ENCODE results near the gene TFF1.

DNA sequence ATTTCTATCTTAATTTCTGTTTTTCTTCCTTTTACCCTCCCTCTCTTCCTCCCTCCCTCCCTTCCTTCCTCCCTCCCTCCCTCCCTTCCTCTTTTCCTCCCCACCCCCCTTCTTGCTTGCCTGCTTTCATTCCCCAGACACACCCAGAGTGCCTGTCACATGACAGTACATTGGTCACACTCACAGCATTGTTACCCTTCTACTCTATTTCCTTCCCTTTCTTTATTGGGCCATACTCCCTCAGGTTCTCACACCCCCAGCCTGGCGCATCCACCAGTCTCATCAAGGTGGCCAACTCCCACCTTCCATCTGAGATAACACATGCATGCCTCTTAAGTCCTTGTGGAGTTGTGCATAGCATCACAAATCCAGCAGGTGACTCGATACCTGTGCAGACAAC, 18.7 kb upstream of the TFF1 start:
- no peak for TF ChIP-seq ZNF146 (tag by site-specific recombination; IDR thresholded peaks at IDR 0.05)
- TF ChIP-seq ZNF654 (tag by site-specific recombination; IDR thresholded peaks at IDR 0.05; ENCODE audit: low read depth) = no peak
- TF ChIP-seq ZNF600 (tag by site-specific recombination; IDR thresholded peaks at IDR 0.05) = no peak
- TF ChIP-seq, protein P1, sequence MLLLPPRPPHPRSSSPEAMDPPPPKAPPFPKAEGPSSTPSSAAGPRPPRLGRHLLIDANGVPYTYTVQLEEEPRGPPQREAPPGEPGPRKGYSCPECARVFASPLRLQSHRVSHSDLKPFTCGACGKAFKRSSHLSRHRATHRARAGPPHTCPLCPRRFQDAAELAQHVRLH (tag by site-specific recombination; IDR thresholded peaks at IDR 0.05) = no peak
- TF ChIP-seq, protein P2, sequence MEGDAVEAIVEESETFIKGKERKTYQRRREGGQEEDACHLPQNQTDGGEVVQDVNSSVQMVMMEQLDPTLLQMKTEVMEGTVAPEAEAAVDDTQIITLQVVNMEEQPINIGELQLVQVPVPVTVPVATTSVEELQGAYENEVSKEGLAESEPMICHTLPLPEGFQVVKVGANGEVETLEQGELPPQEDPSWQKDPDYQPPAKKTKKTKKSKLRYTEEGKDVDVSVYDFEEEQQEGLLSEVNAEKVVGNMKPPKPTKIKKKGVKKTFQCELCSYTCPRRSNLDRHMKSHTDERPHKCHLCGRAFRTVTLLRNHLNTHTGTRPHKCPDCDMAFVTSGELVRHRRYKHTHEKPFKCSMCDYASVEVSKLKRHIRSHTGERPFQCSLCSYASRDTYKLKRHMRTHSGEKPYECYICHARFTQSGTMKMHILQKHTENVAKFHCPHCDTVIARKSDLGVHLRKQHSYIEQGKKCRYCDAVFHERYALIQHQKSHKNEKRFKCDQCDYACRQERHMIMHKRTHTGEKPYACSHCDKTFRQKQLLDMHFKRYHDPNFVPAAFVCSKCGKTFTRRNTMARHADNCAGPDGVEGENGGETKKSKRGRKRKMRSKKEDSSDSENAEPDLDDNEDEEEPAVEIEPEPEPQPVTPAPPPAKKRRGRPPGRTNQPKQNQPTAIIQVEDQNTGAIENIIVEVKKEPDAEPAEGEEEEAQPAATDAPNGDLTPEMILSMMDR (tag by site-specific recombination; IDR thresholded peaks at IDR 0.05) = no peak
- no peak for TF ChIP-seq SETDB1 (IDR thresholded peaks at IDR 0.05; ENCODE audit: insufficient read length, low read length)
- no peak for TF ChIP-seq ZFP3 (tag by site-specific recombination; IDR thresholded peaks at IDR 0.05; ENCODE audit: low read depth)
- TF ChIP-seq ZNF2 (tag by site-specific recombination; IDR thresholded peaks at IDR 0.05) = no peak
- no peak for TF ChIP-seq WT1 (tag by site-specific recombination; IDR thresholded peaks at IDR 0.05)
